Trophoblast cell (in vitro differentiated cells and primary cell): ENCODE measurements around the gene RUFY1.
"Not testable (repeated sequence)": the region's sequence is repeated elsewhere in the genome, so short reads cannot be mapped to it uniquely, and the experiment has no call there.

Experiments
- DNase-seq, 2 donors: peaks; one replicate each; pipeline ENCODE4 v3.0.0-alpha.2; 2016
- H2AFZ ChIP-seq: 2 replicates; pipeline ENCODE4 v1.6.1; 2013; ENCODE audit warnings: low read length, moderate library complexity, mild to moderate bottlenecking; ENCODE audit not compliant: insufficient read depth, poor library complexity
- H2AK5ac ChIP-seq: 2 replicates; pipeline ENCODE4 v1.6.1; 2013; ENCODE audit warnings: mild to moderate bottlenecking, low read length
- H2BK120ac ChIP-seq: 2 replicates; pipeline ENCODE4 v1.6.1; 2013; ENCODE audit warnings: low read length, mild to moderate bottlenecking, moderate library complexity; ENCODE audit not compliant: insufficient read depth, poor library complexity
- H2BK12ac ChIP-seq: 2 replicates; pipeline ENCODE4 v1.6.1; 2013; ENCODE audit warnings: mild to moderate bottlenecking, low read length, moderate library complexity
- H2BK5ac ChIP-seq: 2 replicates; pipeline ENCODE4 v1.6.1; 2013; ENCODE audit warnings: low read length, low read depth, moderate library complexity, mild to moderate bottlenecking; ENCODE audit not compliant: poor library complexity
- H3K14ac ChIP-seq: 2 replicates; pipeline ENCODE4 v1.6.1; 2013; ENCODE audit warnings: mild to moderate bottlenecking, low read length
- H3K18ac ChIP-seq: 2 replicates; pipeline ENCODE4 v1.6.1; 2013; ENCODE audit warnings: mild to moderate bottlenecking, low read length
- H3K23ac ChIP-seq: 2 replicates; pipeline ENCODE4 v1.6.1; 2013; ENCODE audit warnings: low read length
- H3K27ac ChIP-seq: 2 replicates; pipeline ENCODE4 v1.5.1; 2013; ENCODE audit warnings: low read depth, mild to moderate bottlenecking, inconsistent platforms, low read length, moderate library complexity
- H3K27me3 ChIP-seq: 2 replicates; pipeline ENCODE4 v1.6.1; 2013; ENCODE audit warnings: inconsistent platforms, mild to moderate bottlenecking, low read length, moderate library complexity; ENCODE audit not compliant: insufficient read depth
- H3K36me3 ChIP-seq, 2 experiments: 1 replicate in 1 of 2; 2 replicates in 1 of 2; pipeline ENCODE4 v1.6.1; 2013; ENCODE audit warnings: low read length in 2 of 2, mild to moderate bottlenecking in 2 of 2, moderate library complexity in 1 of 2; ENCODE audit not compliant: insufficient read depth in 2 of 2, control insufficient read depth in 1 of 2
- H3K4ac ChIP-seq: 2 replicates; pipeline ENCODE4 v1.6.1; 2013; ENCODE audit warnings: low read depth, mild to moderate bottlenecking, low read length, moderate library complexity
- H3K4me1 ChIP-seq, 2 experiments: 1 replicate in 1 of 2; 2 replicates in 1 of 2; pipeline ENCODE4 v1.6.1; 2013; ENCODE audit warnings: low read length in 2 of 2, mild to moderate bottlenecking in 2 of 2, moderate library complexity in 1 of 2; ENCODE audit not compliant: insufficient read depth in 2 of 2, control insufficient read depth in 1 of 2
- H3K4me2 ChIP-seq: 2 replicates; pipeline ENCODE4 v1.6.1; 2013; ENCODE audit warnings: inconsistent platforms, mild to moderate bottlenecking, low read length, moderate library complexity
- H3K4me3 ChIP-seq: 2 replicates; pipeline ENCODE4 v1.5.1; 2013; ENCODE audit warnings: mild to moderate bottlenecking, low read depth, low read length, inconsistent platforms
- H3K79me1 ChIP-seq: one replicate; pipeline ENCODE4 v1.6.1; 2013; ENCODE audit warnings: low read length
- H3K79me2 ChIP-seq: 2 replicates; pipeline ENCODE4 v1.6.1; 2013; ENCODE audit warnings: low read length, mild to moderate bottlenecking; ENCODE audit not compliant: control insufficient read depth, insufficient read depth, poor library complexity
- H3K9ac ChIP-seq: 2 replicates; pipeline ENCODE4 v1.6.1; 2013; ENCODE audit warnings: mild to moderate bottlenecking, low read length
- H3K9me3 ChIP-seq: 2 replicates; pipeline ENCODE4 v1.6.1; 2013; ENCODE audit warnings: low read depth, mild to moderate bottlenecking, control low read depth, inconsistent platforms, low read length; ENCODE audit not compliant: insufficient read depth
- H4K12ac ChIP-seq: 2 replicates; pipeline ENCODE4 v1.6.1; 2013; ENCODE audit warnings: low read depth, mild to moderate bottlenecking, low read length, moderate library complexity
- H4K8ac ChIP-seq: 2 replicates; pipeline ENCODE4 v1.6.1; 2013; ENCODE audit warnings: low read depth, mild to moderate bottlenecking, low read length, moderate library complexity
- H4K91ac ChIP-seq: one replicate; pipeline ENCODE4 v1.6.1; 2013; ENCODE audit warnings: low read depth, mild to moderate bottlenecking, low read length, moderate library complexity
- WGBS: extraction: QIAGEN DNeasy Blood & Tissue Kit; methylation state at CpG from one replicate; pipeline ENCODE4 v1.1.7; 2013; ENCODE audit warnings: missing lambda C conversion rate; ENCODE audit not compliant: insufficient read length, insufficient coverage; ENCODE audit errors: extremely low coverage; 5-methylcytosine and 5-hydroxymethylcytosine counted together

The RUFY1 gene

DNA sequence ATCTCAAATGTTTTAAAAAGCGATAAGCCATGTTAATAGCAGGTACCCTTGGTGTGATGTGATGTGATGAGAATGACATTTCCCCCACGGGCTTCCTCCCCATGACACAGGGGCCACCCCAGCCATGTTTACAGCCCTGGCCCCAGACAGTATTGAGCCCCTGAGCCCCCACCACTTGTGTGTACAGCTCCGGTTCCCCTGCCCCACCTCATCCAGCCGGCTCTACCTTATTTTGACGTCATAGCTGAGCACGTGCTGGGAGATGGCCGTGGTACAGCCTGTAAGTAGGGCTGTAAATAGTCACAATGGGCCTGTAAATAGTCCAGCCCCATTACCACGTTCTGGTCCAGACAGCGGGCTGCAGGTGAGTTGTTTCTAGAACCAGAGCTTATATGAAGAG is 98.1 kb downstream of the RUFY1 start:
- Histone ChIP-seq H3K79me1 (no peaks in the 10 kb centered on the region), H3K27ac (no peak overlapping the region), H2AFZ (no peak overlapping the region), H3K36me3 (no peaks in the 10 kb centered on the region), H3K9ac (no peak overlapping the region), H4K91ac (no peak overlapping the region), H2BK5ac (no peak overlapping the region), H2AK5ac (no peak overlapping the region), H3K18ac (no peak overlapping the region), H3K4ac (no peak overlapping the region), H2BK12ac (no peak overlapping the region), H3K4me1 (no peaks in the 10 kb centered on the region), H3K27me3 (no peaks in the 10 kb centered on the region), H3K9me3 (peaks cover 4% of the 10 kb centered on the region), H3K23ac (no peak overlapping the region), H4K8ac (no peak overlapping the region), H2BK120ac (no peak overlapping the region), H4K12ac (no peak overlapping the region), H3K4me3 (no peak overlapping the region), H3K14ac (no peak overlapping the region), H3K4me2 (no peak overlapping the region), H3K79me2 (no peaks in the 10 kb centered on the region)
- whole genome bisulfite sequencing, result no CpG with 5 or more reads among the region's 9 CpGs
- DNase-seq, result no peak

GRCh38 chr5:179649166-179649703 is 98.9 kb downstream of the RUFY1 start:
- H3K9me3 ChIP-seq, H2BK12ac ChIP-seq, H3K27me3 ChIP-seq, H2BK120ac ChIP-seq, H3K79me1 ChIP-seq, H3K14ac ChIP-seq, H3K4me2 ChIP-seq, H3K36me3 ChIP-seq, H3K4ac ChIP-seq, H3K23ac ChIP-seq, H3K4me1 ChIP-seq, DNase-seq, H4K91ac ChIP-seq, H3K18ac ChIP-seq, H2BK5ac ChIP-seq, H4K12ac ChIP-seq, H3K79me2 ChIP-seq, H2AFZ ChIP-seq, H3K27ac ChIP-seq, H4K8ac ChIP-seq, H2AK5ac ChIP-seq, H3K9ac ChIP-seq, H3K4me3 ChIP-seq: not testable (repeated sequence)
- no CpG with 5 or more reads among the region's 10 CpGs for WGBS

- H3K27me3 ChIP-seq, H3K9me3 ChIP-seq, H3K14ac ChIP-seq, H3K4me2 ChIP-seq, H2AK5ac ChIP-seq, H3K27ac ChIP-seq, H3K36me3 ChIP-seq, DNase-seq, H3K4me1 ChIP-seq, H3K4me3 ChIP-seq, H2AFZ ChIP-seq, H4K91ac ChIP-seq, H2BK5ac ChIP-seq, H3K79me2 ChIP-seq, H3K4ac ChIP-seq, H4K12ac ChIP-seq, H3K18ac ChIP-seq, H3K79me1 ChIP-seq, H4K8ac ChIP-seq, H3K9ac ChIP-seq, H2BK12ac ChIP-seq, H3K23ac ChIP-seq, H2BK120ac ChIP-seq: not testable (repeated sequence)
- WGBS, result no CpG with 5 or more reads among the region's 26 CpGs
These were observed 99.9 kb downstream of the RUFY1 start for GRCh38 chr5:179650245-179650644.

GRCh38 chr5:179653135-179653534 is 102.8 kb downstream of the RUFY1 start:
- H3K4me1 ChIP-seq, H3K79me1 ChIP-seq, H3K79me2 ChIP-seq, H2AK5ac ChIP-seq, H2BK12ac ChIP-seq, H3K27me3 ChIP-seq, H3K4ac ChIP-seq, H4K91ac ChIP-seq, H3K4me3 ChIP-seq, DNase-seq, H3K14ac ChIP-seq, H4K12ac ChIP-seq, H4K8ac ChIP-seq, H3K9me3 ChIP-seq, H2BK120ac ChIP-seq, H2AFZ ChIP-seq, H3K27ac ChIP-seq, H3K18ac ChIP-seq, H2BK5ac ChIP-seq, H3K23ac ChIP-seq, H3K9ac ChIP-seq, H3K36me3 ChIP-seq, H3K4me2 ChIP-seq: not testable (repeated sequence)
- no CpG with 5 or more reads among the region's 2 CpGs for WGBS
